Choroid plexus epithelial cell (primary cell): ENCODE measurements around the gene KCNJ10.

Experiments
- DNase-seq: peaks from one replicate; pipeline ENCODE4 v3.0.0-alpha.2; 2010; ENCODE audit warnings: low read depth
- H3K4me3 ChIP-seq: 2 replicates; pipeline ENCODE4 v1.5.1; 2011; ENCODE audit warnings: low read depth, mild to moderate bottlenecking, control low read depth, low read length, moderate library complexity
- CTCF ChIP-seq: conservative IDR thresholded peaks from 2 replicates; pipeline ENCODE4 v1.5.1; 2011; ENCODE audit warnings: low read depth, mild to moderate bottlenecking, control low read depth, inconsistent platforms, low read length, moderate library complexity

The KCNJ10 gene

DNA sequence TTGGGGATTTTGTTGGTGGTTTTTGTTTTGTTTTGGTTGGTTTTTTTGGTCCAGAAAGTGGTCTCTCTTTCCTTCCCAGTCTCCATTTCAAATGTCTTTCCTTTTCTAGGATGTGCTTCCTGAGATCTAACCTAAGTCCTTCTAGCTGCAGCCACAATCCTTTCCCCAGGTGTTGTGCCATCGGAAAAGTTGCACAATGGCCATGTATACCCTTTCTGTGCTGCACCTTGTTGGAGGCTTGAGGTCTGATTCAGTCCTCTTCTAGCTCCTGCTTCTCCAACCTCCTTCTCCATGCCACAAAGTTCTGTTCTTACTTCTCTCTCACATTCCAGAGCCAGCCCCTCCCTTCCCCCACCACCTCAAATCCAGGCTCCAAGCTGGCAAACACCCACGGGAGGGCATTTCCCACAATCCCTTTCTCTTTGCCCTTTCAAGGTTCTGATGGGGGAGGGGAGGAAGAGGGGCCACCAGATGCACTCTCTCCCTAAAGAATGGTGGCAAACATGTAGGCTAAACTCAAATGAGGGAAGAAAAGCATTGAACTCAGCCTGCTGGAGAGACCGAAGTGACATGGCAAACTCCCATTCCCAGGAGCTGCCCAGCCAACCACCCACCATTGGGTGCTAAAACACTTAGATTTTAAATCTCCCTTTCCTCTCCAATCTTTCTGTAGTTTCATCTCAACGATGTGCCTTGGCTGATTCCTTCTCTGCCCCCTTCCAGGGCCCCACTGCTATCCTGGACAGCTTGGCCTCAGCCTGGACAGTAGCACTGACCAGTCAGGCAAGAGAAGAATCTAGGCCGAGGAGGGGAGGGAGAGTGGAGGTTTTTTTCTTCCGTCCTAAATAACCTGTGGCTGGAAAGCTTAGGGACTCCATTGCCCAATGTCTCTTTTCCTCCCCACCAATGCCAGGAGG is 2.9 kb downstream of the KCNJ10 start:
- no peak for DNase-seq
- no peak overlapping the region for H3K4me3 ChIP-seq
- TF ChIP-seq CTCF: no peak

DNA sequence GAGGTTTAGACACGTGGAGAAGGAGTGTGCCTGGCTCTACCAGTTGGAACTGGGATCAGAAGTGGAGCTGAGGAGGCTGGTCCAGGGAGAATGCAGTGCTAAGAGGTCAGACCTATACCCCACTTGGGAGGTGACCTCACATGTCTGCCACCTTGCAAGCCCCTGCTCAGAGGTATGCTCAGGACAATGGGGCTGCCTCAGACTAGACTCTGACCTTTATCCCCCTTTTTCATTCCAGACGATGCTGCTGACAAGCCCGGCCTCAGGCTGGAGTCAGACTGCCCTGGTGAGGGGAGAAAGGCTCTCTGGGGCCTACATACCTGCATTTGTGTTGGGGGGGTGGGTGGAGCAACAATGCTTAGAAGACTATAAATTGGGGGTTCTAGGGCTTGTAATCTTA is 5.2 kb downstream of the KCNJ10 start:
- no peak for TF ChIP-seq CTCF
- DNase-seq: no peak

GRCh38 chr1:160064164-160064563 is 5.8 kb downstream of the KCNJ10 start:
- TF ChIP-seq CTCF: no peak
- H3K4me3 ChIP-seq: no peak overlapping the region
- no peak for DNase-seq

More for the DNA sequence above, 5.2 kb downstream of the KCNJ10 start:
- H3K4me3 ChIP-seq: no peak overlapping the region

- no peak for TF ChIP-seq CTCF
- H3K4me3 ChIP-seq: no peak overlapping the region
- DNase-seq: no peak
These were observed 6.8 kb downstream of the KCNJ10 start for GRCh38 chr1:160063176-160063575.

- no peak overlapping the region for H3K4me3 ChIP-seq
- DNase-seq: no peak
- no peak for TF ChIP-seq CTCF
These were observed 7.8 kb downstream of the KCNJ10 start for GRCh38 chr1:160062230-160062532.

DNA sequence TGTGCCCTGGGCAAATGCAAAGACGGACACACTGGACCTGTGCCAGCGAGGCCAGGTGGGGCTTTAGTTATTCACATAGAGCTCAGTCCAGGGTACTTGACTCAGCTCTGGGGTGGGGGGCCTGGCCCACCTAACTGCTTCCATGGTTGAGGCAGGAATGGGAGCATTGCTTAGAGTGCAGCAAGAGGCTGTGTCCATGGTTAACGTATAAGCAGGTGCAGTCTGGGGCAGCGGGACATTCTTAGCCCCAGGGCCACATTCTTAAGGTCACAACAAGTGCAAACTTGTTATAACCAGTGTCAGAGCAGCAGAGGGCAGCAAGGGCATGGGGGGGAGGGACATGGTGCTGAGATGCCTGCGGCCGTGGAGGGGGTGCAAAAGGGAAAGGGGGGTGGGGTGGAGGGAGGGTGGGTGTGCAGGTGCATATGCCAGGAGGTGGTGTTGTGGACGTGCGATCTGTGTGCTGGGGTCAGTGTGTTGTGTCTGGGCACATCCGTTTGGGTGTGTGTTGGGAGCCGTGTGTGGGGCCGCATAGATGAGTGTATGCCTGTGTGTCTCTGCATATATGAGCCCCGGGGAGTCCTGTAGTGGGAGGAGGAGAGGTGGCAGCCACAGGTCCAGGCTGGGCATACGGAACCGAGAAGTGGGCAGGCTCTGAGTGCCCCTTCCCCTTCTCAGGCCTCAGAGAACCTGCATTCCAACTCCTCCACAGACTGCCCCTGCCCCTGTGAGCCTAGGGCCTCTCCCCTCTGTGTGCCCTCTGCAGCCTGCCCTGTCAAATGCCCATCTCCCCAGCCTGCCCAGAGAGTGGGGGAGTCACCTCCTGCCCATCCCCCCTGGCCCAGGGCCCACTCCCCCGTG is 8.4 kb downstream of the KCNJ10 start:
- TF ChIP-seq CTCF: no peak
- DNase-seq: no peak
- H3K4me3 ChIP-seq: no peak overlapping the region
